ENCODE results near the gene PCDHA10.
"Not testable (repeated sequence)": the region's sequence is repeated elsewhere in the genome, so short reads cannot be mapped to it uniquely, and the experiment has no call there.

The PCDHA10 gene

DNA sequence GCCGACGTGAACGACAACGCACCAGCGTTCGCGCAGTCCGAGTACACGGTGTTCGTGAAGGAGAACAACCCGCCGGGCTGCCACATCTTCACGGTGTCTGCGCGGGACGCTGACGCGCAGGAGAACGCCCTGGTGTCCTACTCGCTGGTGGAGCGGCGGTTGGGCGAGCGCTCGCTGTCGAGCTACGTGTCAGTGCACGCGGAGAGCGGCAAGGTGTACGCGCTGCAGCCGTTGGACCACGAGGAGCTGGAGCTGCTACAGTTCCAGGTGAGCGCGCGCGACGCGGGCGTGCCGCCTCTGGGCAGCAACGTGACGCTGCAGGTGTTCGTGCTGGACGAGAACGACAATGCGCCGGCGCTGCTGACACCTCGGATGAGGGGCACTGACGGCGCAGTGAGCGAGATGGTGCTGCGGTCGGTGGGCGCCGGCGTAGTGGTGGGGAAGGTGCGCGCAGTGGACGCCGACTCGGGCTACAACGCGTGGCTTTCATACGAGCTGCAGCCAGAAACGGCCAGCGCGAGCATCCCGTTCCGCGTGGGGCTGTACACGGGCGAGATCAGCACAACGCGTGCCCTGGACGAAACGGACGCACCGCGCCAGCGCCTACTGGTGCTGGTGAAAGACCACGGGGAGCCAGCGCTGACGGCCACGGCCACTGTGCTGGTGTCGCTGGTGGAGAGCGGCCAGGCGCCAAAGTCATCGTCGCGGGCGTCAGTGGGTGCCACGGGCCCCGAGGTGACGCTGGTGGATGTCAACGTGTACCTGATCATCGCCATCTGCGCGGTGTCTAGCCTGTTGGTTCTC lies 5.7 kb upstream of the PCDHA10 start:
- H2BK12ac ChIP-seq (ENCODE audit: low read length in 2 of 2); H3K18ac ChIP-seq (ENCODE audit: low read depth in 1 of 2, low read length in 2 of 2); H3K4me3 ChIP-seq (ENCODE audit: insufficient read depth in 1 of 2, low read depth in 1 of 2, low read length in 2 of 2); H3K9ac ChIP-seq (ENCODE audit: low read length); H2BK120ac ChIP-seq (ENCODE audit: low read depth, low read length); H4K91ac ChIP-seq (ENCODE audit: low read length); H2BK15ac ChIP-seq (ENCODE audit: low read depth, poor library complexity, severe bottlenecking); H2BK5ac ChIP-seq (ENCODE audit: low read depth, low read length, poor library complexity, severe bottlenecking); H3K14ac ChIP-seq (ENCODE audit: low read length in 2 of 2); H3K4me2 ChIP-seq (ENCODE audit: low read length, poor library complexity, severe bottlenecking); H3K79me1 ChIP-seq (replicated peaks; ENCODE audit: low read length, poor library complexity, severe bottlenecking); H3K23ac ChIP-seq (ENCODE audit: low read length in 2 of 2); H3K36me3 ChIP-seq (ENCODE audit: control insufficient read depth in 1 of 2, insufficient read depth in 2 of 2, low read depth in 1 of 2, low read length in 2 of 2); H3K27me3 ChIP-seq (ENCODE audit: control insufficient read depth in 1 of 2, insufficient read depth in 1 of 2, low read length in 2 of 2); H4K8ac ChIP-seq (ENCODE audit: low read length); H3K4ac ChIP-seq (ENCODE audit: low read depth in 1 of 2, low read length in 2 of 2); H3K4me1 ChIP-seq (ENCODE audit: control insufficient read depth, insufficient read depth, low read depth, low read length); H3K27ac ChIP-seq (ENCODE audit: low read length, poor library complexity, severe bottlenecking); H2AK5ac ChIP-seq (ENCODE audit: low read length, severe bottlenecking); DNase-seq; H2AFZ ChIP-seq (ENCODE audit: low read depth, low read length): not testable (repeated sequence)
- H3K9me3 ChIP-seq (ENCODE audit: control insufficient read depth, low read length): peaks cover 41% of the 10 kb centered on the region
- WGBS: 97% methylated on average over 73 of the region's 101 CpGs

DNA sequence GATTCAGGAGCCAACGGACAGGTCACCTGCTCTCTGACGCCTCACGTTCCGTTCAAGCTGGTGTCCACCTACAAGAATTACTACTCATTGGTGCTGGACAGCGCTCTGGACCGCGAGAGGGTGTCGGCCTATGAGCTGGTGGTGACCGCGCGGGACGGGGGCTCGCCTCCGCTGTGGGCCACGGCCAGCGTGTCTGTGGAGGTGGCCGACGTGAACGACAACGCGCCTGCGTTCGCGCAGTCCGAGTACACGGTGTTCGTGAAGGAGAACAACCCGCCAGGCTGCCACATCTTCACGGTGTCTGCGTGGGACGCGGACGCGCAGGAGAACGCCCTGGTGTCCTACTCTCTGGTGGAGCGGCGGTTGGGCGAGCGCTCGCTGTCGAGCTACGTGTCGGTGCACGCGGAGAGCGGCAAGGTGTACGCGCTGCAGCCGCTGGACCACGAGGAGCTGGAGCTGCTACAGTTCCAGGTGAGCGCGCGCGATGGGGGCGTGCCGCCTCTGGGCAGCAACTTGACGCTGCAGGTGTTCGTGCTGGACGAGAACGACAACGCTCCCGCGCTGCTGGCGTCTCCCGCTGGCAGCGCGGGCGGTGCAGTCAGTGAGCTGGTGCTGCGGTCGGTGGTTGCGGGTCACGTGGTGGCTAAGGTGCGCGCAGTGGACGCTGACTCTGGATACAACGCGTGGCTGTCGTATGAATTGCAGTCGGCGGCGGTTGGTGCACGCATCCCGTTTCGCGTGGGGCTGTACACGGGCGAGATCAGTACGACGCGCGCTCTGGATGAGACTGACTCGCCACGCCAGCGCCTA lies 1.7 kb downstream of the PCDHA10 start:
- peaks cover 0 to 10% of the 10 kb centered on the region in 2 experiments for H3K36me3 ChIP-seq (ENCODE audit: control insufficient read depth in 1 of 2, insufficient read depth in 2 of 2, low read depth in 1 of 2, low read length in 2 of 2)
- no peak overlapping the region for H2BK120ac ChIP-seq (ENCODE audit: low read depth, low read length)
- no peaks in the 10 kb centered on the region for H3K27me3 ChIP-seq (ENCODE audit: control insufficient read depth in 1 of 2, insufficient read depth in 1 of 2, low read length in 2 of 2)
- H2AFZ ChIP-seq (ENCODE audit: low read depth, low read length): no peak overlapping the region
- no peaks in the 10 kb centered on the region for H3K79me1 ChIP-seq (replicated peaks; ENCODE audit: low read length, poor library complexity, severe bottlenecking)
- no peak overlapping the region for H3K18ac ChIP-seq (ENCODE audit: low read depth in 1 of 2, low read length in 2 of 2)
- H3K23ac ChIP-seq (ENCODE audit: low read length in 2 of 2): no peak overlapping the region
- no peak overlapping the region for H3K9ac ChIP-seq (ENCODE audit: low read length)
- peaks cover under 1% of the 10 kb centered on the region for H3K4me1 ChIP-seq (ENCODE audit: control insufficient read depth, insufficient read depth, low read depth, low read length)
- peaks cover 50% of the 10 kb centered on the region for H3K9me3 ChIP-seq (ENCODE audit: control insufficient read depth, low read length)
- H2BK15ac ChIP-seq (ENCODE audit: low read depth, poor library complexity, severe bottlenecking): no peak overlapping the region
- WGBS: 98% methylated on average over 83 of the region's 94 CpGs
- no peak overlapping the region for H4K8ac ChIP-seq (ENCODE audit: low read length)
- H3K14ac ChIP-seq (ENCODE audit: low read length in 2 of 2): no peak overlapping the region
- peak overlapping the region; percentile 3 for H4K91ac ChIP-seq (ENCODE audit: low read length)
- no peak overlapping the region for H3K4me2 ChIP-seq (ENCODE audit: low read length, poor library complexity, severe bottlenecking)
- H2BK5ac ChIP-seq (ENCODE audit: low read depth, low read length, poor library complexity, severe bottlenecking): no peak overlapping the region
- DNase-seq: no peak
- H3K4me3 ChIP-seq (ENCODE audit: insufficient read depth in 1 of 2, low read depth in 1 of 2, low read length in 2 of 2): no peak overlapping the region
- H2BK12ac ChIP-seq (ENCODE audit: low read length in 2 of 2): no peak overlapping the region
- H3K27ac ChIP-seq (ENCODE audit: low read length, poor library complexity, severe bottlenecking): no peak overlapping the region
- no peak overlapping the region for H3K4ac ChIP-seq (ENCODE audit: low read depth in 1 of 2, low read length in 2 of 2)
- no peak overlapping the region for H2AK5ac ChIP-seq (ENCODE audit: low read length, severe bottlenecking)

DNA sequence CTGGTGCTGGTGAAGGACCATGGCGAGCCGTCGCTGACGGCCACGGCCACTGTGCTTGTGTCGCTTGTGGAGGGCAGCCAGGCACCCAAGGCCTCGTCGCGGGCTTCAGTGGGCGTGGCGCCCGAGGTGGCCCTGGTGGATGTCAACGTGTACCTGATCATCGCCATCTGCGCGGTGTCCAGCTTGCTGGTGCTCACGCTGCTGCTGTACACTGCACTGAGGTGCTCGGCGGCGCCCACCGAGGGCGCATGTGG lies 2.2 kb downstream of the PCDHA10 start:
- no peak for DNase-seq
- H3K18ac ChIP-seq (ENCODE audit: low read depth in 1 of 2, low read length in 2 of 2): no peak overlapping the region
- H2AK5ac ChIP-seq (ENCODE audit: low read length, severe bottlenecking): no peak overlapping the region
- no peaks in the 10 kb centered on the region for H3K79me1 ChIP-seq (replicated peaks; ENCODE audit: low read length, poor library complexity, severe bottlenecking)
- peak overlapping the region; percentile 3 for H4K91ac ChIP-seq (ENCODE audit: low read length)
- no peak overlapping the region for H3K9ac ChIP-seq (ENCODE audit: low read length)
- H2BK5ac ChIP-seq (ENCODE audit: low read depth, low read length, poor library complexity, severe bottlenecking): no peak overlapping the region
- H3K9me3 ChIP-seq (ENCODE audit: control insufficient read depth, low read length): peaks cover 53% of the 10 kb centered on the region
- no peak overlapping the region for H3K4me2 ChIP-seq (ENCODE audit: low read length, poor library complexity, severe bottlenecking)
- no peak overlapping the region for H3K4ac ChIP-seq (ENCODE audit: low read depth in 1 of 2, low read length in 2 of 2)
- H2AFZ ChIP-seq (ENCODE audit: low read depth, low read length): no peak overlapping the region
- H3K27ac ChIP-seq (ENCODE audit: low read length, poor library complexity, severe bottlenecking): no peak overlapping the region
- H3K23ac ChIP-seq (ENCODE audit: low read length in 2 of 2): no peak overlapping the region
- no peak overlapping the region for H2BK120ac ChIP-seq (ENCODE audit: low read depth, low read length)
- no peak overlapping the region for H4K8ac ChIP-seq (ENCODE audit: low read length)
- H3K14ac ChIP-seq (ENCODE audit: low read length in 2 of 2): no peak overlapping the region
- no peaks in the 10 kb centered on the region for H3K27me3 ChIP-seq (ENCODE audit: control insufficient read depth in 1 of 2, insufficient read depth in 1 of 2, low read length in 2 of 2)
- H2BK15ac ChIP-seq (ENCODE audit: low read depth, poor library complexity, severe bottlenecking): no peak overlapping the region
- H3K4me1 ChIP-seq (ENCODE audit: control insufficient read depth, insufficient read depth, low read depth, low read length): peaks cover 4% of the 10 kb centered on the region
- peaks cover 0 to 15% of the 10 kb centered on the region in 2 experiments for H3K36me3 ChIP-seq (ENCODE audit: control insufficient read depth in 1 of 2, insufficient read depth in 2 of 2, low read depth in 1 of 2, low read length in 2 of 2)
- H2BK12ac ChIP-seq (ENCODE audit: low read length in 2 of 2): no peak overlapping the region
- H3K4me3 ChIP-seq (ENCODE audit: insufficient read depth in 1 of 2, low read depth in 1 of 2, low read length in 2 of 2): no peak overlapping the region
- over 99% methylated on average over 22 of the region's 22 CpGs for WGBS

DNA sequence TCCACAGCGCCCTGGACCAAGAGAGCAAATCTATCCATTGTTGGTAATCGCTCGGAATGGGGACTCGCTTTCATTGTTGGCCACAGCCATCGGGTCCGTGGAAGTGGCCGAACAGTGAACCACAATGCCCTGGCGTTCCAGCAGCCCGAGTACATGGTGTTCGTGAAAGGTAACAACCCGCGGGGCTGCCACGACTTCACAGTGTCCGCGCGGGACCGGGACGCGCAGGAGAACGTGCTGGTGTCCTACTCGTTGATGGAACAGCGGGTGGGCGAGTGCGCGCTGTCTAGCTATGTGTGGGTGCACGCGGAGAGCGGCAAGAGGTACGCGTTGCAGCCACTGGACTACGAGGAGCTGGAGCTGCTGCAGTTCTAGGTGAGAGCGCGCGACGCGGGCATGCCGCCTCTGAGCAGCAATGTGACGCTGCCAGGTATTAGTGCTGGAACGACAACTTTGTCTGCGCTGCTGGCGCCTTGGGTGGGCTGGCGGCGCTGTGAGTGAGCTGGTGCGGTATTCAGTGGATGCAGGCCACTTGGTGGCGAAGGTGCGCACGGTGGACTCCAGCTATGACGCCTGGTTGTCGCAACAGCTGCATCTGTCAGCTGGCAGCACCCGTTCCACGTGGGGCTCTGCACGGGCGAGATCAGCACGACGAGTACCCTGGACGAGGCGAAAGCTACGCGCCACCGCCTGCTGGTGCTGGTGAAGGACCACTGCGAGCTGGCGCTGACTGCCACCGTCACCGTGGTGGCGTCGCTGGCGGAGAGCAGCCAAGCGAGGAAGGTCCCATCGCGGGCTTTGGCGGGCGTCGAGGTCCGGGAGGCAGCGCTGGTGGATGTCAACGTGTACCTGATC lies 7.0 kb downstream of the PCDHA10 start:
- H3K4ac ChIP-seq (ENCODE audit: low read depth in 1 of 2, low read length in 2 of 2): no peak overlapping the region
- H3K23ac ChIP-seq (ENCODE audit: low read length in 2 of 2): no peak overlapping the region
- no peak overlapping the region for H3K27ac ChIP-seq (ENCODE audit: low read length, poor library complexity, severe bottlenecking)
- H2BK12ac ChIP-seq (ENCODE audit: low read length in 2 of 2): no peak overlapping the region
- no peak overlapping the region for H2AK5ac ChIP-seq (ENCODE audit: low read length, severe bottlenecking)
- no peak overlapping the region for H2BK5ac ChIP-seq (ENCODE audit: low read depth, low read length, poor library complexity, severe bottlenecking)
- H3K36me3 ChIP-seq (ENCODE audit: control insufficient read depth in 1 of 2, insufficient read depth in 2 of 2, low read depth in 1 of 2, low read length in 2 of 2): peaks cover 0 to 14% of the 10 kb centered on the region in 2 experiments
- peak overlapping the region in 1 of 2 experiments; percentile 1 for H3K4me3 ChIP-seq (ENCODE audit: insufficient read depth in 1 of 2, low read depth in 1 of 2, low read length in 2 of 2)
- H4K8ac ChIP-seq (ENCODE audit: low read length): peak overlapping the region; percentile 13
- no peak overlapping the region for H3K4me2 ChIP-seq (ENCODE audit: low read length, poor library complexity, severe bottlenecking)
- peak overlapping the region; percentile 34 for H4K91ac ChIP-seq (ENCODE audit: low read length)
- 97% methylated on average over 76 of the region's 76 CpGs for WGBS
- no peak overlapping the region for H2BK120ac ChIP-seq (ENCODE audit: low read depth, low read length)
- DNase-seq: no peak
- H3K14ac ChIP-seq (ENCODE audit: low read length in 2 of 2): no peak overlapping the region
- H3K79me1 ChIP-seq (replicated peaks; ENCODE audit: low read length, poor library complexity, severe bottlenecking): no peaks in the 10 kb centered on the region
- H3K9ac ChIP-seq (ENCODE audit: low read length): no peak overlapping the region
- H3K18ac ChIP-seq (ENCODE audit: low read depth in 1 of 2, low read length in 2 of 2): no peak overlapping the region
- no peaks in the 10 kb centered on the region for H3K27me3 ChIP-seq (ENCODE audit: control insufficient read depth in 1 of 2, insufficient read depth in 1 of 2, low read length in 2 of 2)
- no peak overlapping the region for H2BK15ac ChIP-seq (ENCODE audit: low read depth, poor library complexity, severe bottlenecking)
- no peak overlapping the region for H2AFZ ChIP-seq (ENCODE audit: low read depth, low read length)
- peaks cover 4% of the 10 kb centered on the region for H3K4me1 ChIP-seq (ENCODE audit: control insufficient read depth, insufficient read depth, low read depth, low read length)
- peaks cover 57% of the 10 kb centered on the region for H3K9me3 ChIP-seq (ENCODE audit: control insufficient read depth, low read length)

Data from mesenchymal stem cell (in vitro differentiated cells and primary cell).